Kidney epithelial cell (primary cell): Measurements from ENCODE around the gene DBX2. TPM values are rescaled to one million over a fixed set of nuclear protein-coding genes. Genes with fewer than 3 reads are reported as not detected.

Experiments used
- DNase-seq: peaks from one replicate; pipeline ENCODE4 v3.0.0-alpha.2; 2010; ENCODE audit warnings: low read depth
- H3K27me3 ChIP-seq: 2 replicates; pipeline ENCODE4 v1.6.0; 2011; ENCODE audit warnings: low read length; ENCODE audit not compliant: control insufficient read depth, insufficient read depth
- H3K36me3 ChIP-seq: 2 replicates; pipeline ENCODE4 v1.5.1; 2011; ENCODE audit warnings: low read length; ENCODE audit not compliant: control insufficient read depth, insufficient read depth
- H3K4me3 ChIP-seq: 2 replicates; pipeline ENCODE4 v1.5.1; 2011; ENCODE audit warnings: low read depth, mild to moderate bottlenecking, control low read depth, low read length
- CTCF ChIP-seq: IDR thresholded peaks from 2 replicates; pipeline ENCODE4 v1.5.1; 2011; ENCODE audit warnings: mild to moderate bottlenecking, moderate library complexity, low read length, control low read depth, inconsistent platforms; ENCODE audit not compliant: insufficient read depth, poor library complexity, severe bottlenecking
- total RNA-seq: library from RNA; depleted of rRNA; stranded (reverse); fragments of >200 nt; gene quantifications from 2 replicates; pipeline ENCODE4 v1.2.3, GENCODE V29; 2015

DBX2 gene
- total RNA-seq, 1 donor from 2014 or later: not detected

GRCh38 chr12:44968965-44969364 lies 81.9 kb downstream of the DBX2 start:
- no peak overlapping the region for H3K4me3 ChIP-seq
- TF ChIP-seq CTCF: no peak
- no peak for DNase-seq
- no peaks in the 10 kb centered on the region for H3K27me3 ChIP-seq
- H3K36me3 ChIP-seq: no peaks in the 10 kb centered on the region

Other genes starting within 250 kb of the DBX2 start
- gene NELL2, start 174.8 kb downstream of the DBX2 start, total RNA-seq: 3.5 and 9.7 TPM in 2 replicates
- 69.9 and 73.2 TPM in 2 replicates for gene ANO6, start 165.0 kb upstream of the DBX2 start, total RNA-seq